ENCODE measurements around the gene CCDC148. TPM values are rescaled to one million over a fixed set of nuclear protein-coding genes. Genes with fewer than 3 reads are reported as not detected.

The CCDC148 gene
- total and polyA plus RNA-seq, 4 donors: 0.02 to 0.42 (median 0.31) TPM

DNA sequence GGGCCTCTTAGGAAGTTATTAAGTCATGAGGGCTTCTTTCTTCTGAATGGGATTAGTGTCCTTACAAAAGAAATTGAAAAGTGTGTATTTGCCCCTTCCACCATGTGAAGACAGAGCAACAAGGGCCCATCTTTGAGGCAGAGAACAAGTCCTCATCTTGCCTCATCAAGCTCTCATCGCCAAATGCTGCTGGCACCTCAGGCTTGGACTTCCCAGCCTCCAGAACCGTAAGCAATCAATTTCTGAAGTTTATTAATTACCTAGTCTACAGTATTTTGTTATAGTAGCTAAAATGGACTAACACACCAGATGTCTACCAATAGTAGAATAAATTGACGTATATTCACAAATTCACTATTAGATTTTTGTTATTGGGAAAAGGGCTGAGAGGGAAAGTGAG, 74.6 kb downstream of the CCDC148 start:
- H3K27ac ChIP-seq (ENCODE audit: low read depth in 1 of 2, low read length in 2 of 2): no peak overlapping the region
- 93% methylated on average over 3 of the region's 3 CpGs for WGBS
- TF ChIP-seq JUND (IDR thresholded peaks at IDR 0.05): no peak
- TF ChIP-seq NR2F2 (IDR thresholded peaks at IDR 0.05): no peak
- no peak for TF ChIP-seq GABPA (IDR thresholded peaks at IDR 0.05 in 1 of 2, conservative IDR thresholded peaks at IDR 0.05 in 1 of 2)
- TF ChIP-seq FOXA2 (IDR thresholded peaks at IDR 0.05): no peak
- TF ChIP-seq TAF1 (conservative IDR thresholded peaks at IDR 0.05): no peak
- no peak for TF ChIP-seq RXRA (IDR thresholded peaks at IDR 0.05)
- TF ChIP-seq SP1 (IDR thresholded peaks at IDR 0.05): no peak
- no peak for TF ChIP-seq ATF3 (IDR thresholded peaks at IDR 0.05)
- TF ChIP-seq HNF4G (IDR thresholded peaks at IDR 0.05): no peak
- TF ChIP-seq ZBTB33 (IDR thresholded peaks at IDR 0.05): no peak
- TF ChIP-seq FOXA1 (IDR thresholded peaks at IDR 0.05): no peak
- no peak for TF ChIP-seq REST (IDR thresholded peaks at IDR 0.05)
- no peak for TF ChIP-seq RAD21 (IDR thresholded peaks at IDR 0.05)
- TF ChIP-seq YY1 (IDR thresholded peaks at IDR 0.05): no peak
- no peak for TF ChIP-seq HNF4A (conservative IDR thresholded peaks at IDR 0.05)
- TF ChIP-seq EGR1 (IDR thresholded peaks at IDR 0.05; ENCODE audit: low read depth in 2 of 2): no peak
- TF ChIP-seq, protein P1, sequence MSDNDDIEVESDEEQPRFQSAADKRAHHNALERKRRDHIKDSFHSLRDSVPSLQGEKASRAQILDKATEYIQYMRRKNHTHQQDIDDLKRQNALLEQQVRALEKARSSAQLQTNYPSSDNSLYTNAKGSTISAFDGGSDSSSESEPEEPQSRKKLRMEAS (IDR thresholded peaks at IDR 0.05): no peak
- no peaks in the 10 kb centered on the region for H3K4me1 ChIP-seq (ENCODE audit: control insufficient read depth in 4 of 4, insufficient read depth in 4 of 4, low read length in 3 of 4)
- no peaks in the 10 kb centered on the region for H3K9me3 ChIP-seq (ENCODE audit: control insufficient read depth in 4 of 4, low read length in 3 of 4)
- no peaks in the 10 kb centered on the region for H3K36me3 ChIP-seq (ENCODE audit: control insufficient read depth in 4 of 4, insufficient read depth in 3 of 4, low read depth in 1 of 4, low read length in 3 of 4)
- no peaks in the 10 kb centered on the region for H3K27me3 ChIP-seq (ENCODE audit: control insufficient read depth in 4 of 4, insufficient read depth in 4 of 4, low read length in 3 of 4)
- no peak for DNase-seq (ENCODE audit: low spot score)
- no peak overlapping the region for H3K4me3 ChIP-seq (ENCODE audit: low read depth in 1 of 3, low read length in 3 of 3)
- H3K9ac ChIP-seq (ENCODE audit: low read depth in 1 of 2, low read length in 2 of 2): no peak overlapping the region

- TF ChIP-seq CTCF (IDR thresholded peaks at IDR 0.05; ENCODE audit: low read depth, low read length, missing input control): no peak
- TF ChIP-seq TAF1 (conservative IDR thresholded peaks at IDR 0.05): no peak
- TF ChIP-seq RAD21 (IDR thresholded peaks at IDR 0.05): no peak
- no peak for TF ChIP-seq REST (IDR thresholded peaks at IDR 0.05)
- no peak for TF ChIP-seq HNF4G (IDR thresholded peaks at IDR 0.05)
- no peak for TF ChIP-seq YY1 (IDR thresholded peaks at IDR 0.05)
- no peak for TF ChIP-seq SP1 (IDR thresholded peaks at IDR 0.05)
- no peak for TF ChIP-seq ATF3 (IDR thresholded peaks at IDR 0.05)
- no peak for TF ChIP-seq NR2F2 (IDR thresholded peaks at IDR 0.05)
- TF ChIP-seq FOXA1 (IDR thresholded peaks at IDR 0.05): no peak
- no peak for TF ChIP-seq JUND (IDR thresholded peaks at IDR 0.05)
- TF ChIP-seq, protein P1 (IDR thresholded peaks at IDR 0.05): no peak
- TF ChIP-seq FOXA2 (IDR thresholded peaks at IDR 0.05): no peak
- TF ChIP-seq GABPA (IDR thresholded peaks at IDR 0.05 in 1 of 2, conservative IDR thresholded peaks at IDR 0.05 in 1 of 2): no peak
- no peak for TF ChIP-seq RXRA (IDR thresholded peaks at IDR 0.05)
- TF ChIP-seq HNF4A (conservative IDR thresholded peaks at IDR 0.05): no peak
- TF ChIP-seq EGR1 (IDR thresholded peaks at IDR 0.05; ENCODE audit: low read depth in 2 of 2): no peak
- Histone ChIP-seq H3K9ac (ENCODE audit: low read depth in 1 of 2, low read length in 2 of 2) (no peak overlapping the region), H3K4me3 (ENCODE audit: low read depth in 1 of 3, low read length in 3 of 3) (no peak overlapping the region), H3K36me3 (ENCODE audit: control insufficient read depth in 4 of 4, insufficient read depth in 3 of 4, low read depth in 1 of 4, low read length in 3 of 4) (no peaks in the 10 kb centered on the region), H3K4me1 (ENCODE audit: control insufficient read depth in 4 of 4, insufficient read depth in 4 of 4, low read length in 3 of 4) (no peaks in the 10 kb centered on the region), H3K27me3 (ENCODE audit: control insufficient read depth in 4 of 4, insufficient read depth in 4 of 4, low read length in 3 of 4) (no peaks in the 10 kb centered on the region), H3K9me3 (ENCODE audit: control insufficient read depth in 4 of 4, low read length in 3 of 4) (no peaks in the 10 kb centered on the region), H3K27ac (ENCODE audit: low read depth in 1 of 2, low read length in 2 of 2) (no peak overlapping the region)
- DNase-seq (ENCODE audit: low spot score): no peak
- 94% methylated on average over 3 of the region's 3 CpGs for WGBS
Measured at GRCh38 chr2:158381205-158381604, 75.3 kb downstream of the CCDC148 start.
